K562 (cell line): Measurements from ENCODE around the gene NFE2. TPM values are rescaled to one million over a fixed set of nuclear protein-coding genes. Genes with fewer than 3 reads are reported as not detected.

ENCODE experiments used
- ARID4B ChIP-seq: sonication (generic); formaldehyde crosslinking; IDR thresholded peaks from 2 replicates; pipeline ENCODE4 v1.8.0; 2022; ENCODE audit warnings: mild to moderate bottlenecking, missing genetic modification reagents
- ATF7 ChIP-seq: fragments of 450-650 bp; IDR thresholded peaks from 2 replicates; pipeline ENCODE4 v1.7.1; 2014; ENCODE audit warnings: mild to moderate bottlenecking, moderate library complexity
- COPS2 ChIP-seq: fragments of 450-650 bp; conservative IDR thresholded peaks from 2 replicates; pipeline ENCODE4 v1.6.1; 2016; ENCODE audit warnings: mild to moderate bottlenecking, moderate library complexity
- E2F1 ChIP-seq: sonication (generic); formaldehyde crosslinking; IDR thresholded peaks from 2 replicates; pipeline ENCODE4 v1.8.1; 2023; ENCODE audit warnings: mild to moderate bottlenecking, missing genetic modification reagents, moderate library complexity
- ETV6 ChIP-seq, 3 experiments: fragments of 150-350 bp in 1 of 3; sonication (generic) in 1 of 3; formaldehyde crosslinking in 1 of 3; IDR thresholded peaks; 2 replicates each; pipeline versions ENCODE4 v1.6.1 to v1.8.0; 2014 to 2022; ENCODE audit warnings: borderline replicate concordance in 2 of 3, low read depth in 2 of 3, antibody characterized with exemption in 1 of 3, low read length in 1 of 3, mild to moderate bottlenecking in 1 of 3, missing genetic modification reagents in 1 of 3
- HDAC8 ChIP-seq: fragments of 450-650 bp; IDR thresholded peaks from 2 replicates; pipeline ENCODE4 v1.6.1; 2016; ENCODE audit warnings: mild to moderate bottlenecking, missing genetic modification characterization, moderate library complexity, missing compliant biosample characterization
- HIVEP1 ChIP-seq: fragments of 250-450 bp; sonication (Bioruptor Pico); IDR thresholded peaks from 2 replicates; pipeline ENCODE4 v1.4.0; 2020; ENCODE audit warnings: mild to moderate bottlenecking
- KDM5B ChIP-seq: fragments of 200-600 bp; sonication (generic); IDR thresholded peaks from 2 replicates; pipeline ENCODE4 v1.6.1; 2012; ENCODE audit warnings: low read depth, mild to moderate bottlenecking, moderate library complexity, low read length, control low read depth, inconsistent platforms; ENCODE audit not compliant: insufficient replicate concordance
- L3MBTL2 ChIP-seq: fragments of 450-650 bp; IDR thresholded peaks from 2 replicates; pipeline ENCODE4 v1.6.1; 2016; ENCODE audit warnings: mild to moderate bottlenecking, moderate library complexity
- LARP7 ChIP-seq: fragments of 450-650 bp; IDR thresholded peaks from 2 replicates; pipeline ENCODE4 v1.6.1; 2016
- NFATC3 ChIP-seq: fragments of 450-650 bp; IDR thresholded peaks from 2 replicates; pipeline ENCODE4 v1.6.1; 2017; ENCODE audit warnings: mild to moderate bottlenecking
- POLR3A ChIP-seq: IDR thresholded peaks from 2 replicates; pipeline ENCODE4 v1.6.1; 2011; ENCODE audit warnings: borderline replicate concordance, mild to moderate bottlenecking, moderate library complexity; ENCODE audit not compliant: insufficient read length, insufficient read depth; ENCODE audit errors: extremely low read depth
- RUNX1 ChIP-seq: sonication (generic); IDR thresholded peaks from 2 replicates; pipeline ENCODE4 v1.6.1; 2016; ENCODE audit warnings: antibody characterized with exemption, low read depth
- SMAD4 ChIP-seq: fragments of 250-450 bp; sonication (Bioruptor Pico); conservative IDR thresholded peaks from 2 replicates; pipeline ENCODE4 v1.8.0; 2021; ENCODE audit warnings: inconsistent platforms, mild to moderate bottlenecking, moderate library complexity
- SMARCC2 ChIP-seq: fragments of 450-650 bp; IDR thresholded peaks from 2 replicates; pipeline ENCODE4 v1.6.1; 2017; ENCODE audit warnings: antibody characterized with exemption, moderate library complexity, mild to moderate bottlenecking, low read depth
- TEAD2 ChIP-seq: fragments of 450-650 bp; IDR thresholded peaks from 2 replicates; pipeline ENCODE4 v1.6.1; 2016; ENCODE audit warnings: missing genetic modification characterization, control low read depth, missing compliant biosample characterization
- ZNF830 ChIP-seq: fragments of 250-450 bp; sonication (Bioruptor Pico); IDR thresholded peaks from 2 replicates; pipeline ENCODE4 v1.5.0; 2021; ENCODE audit warnings: mild to moderate bottlenecking
- polyA plus RNA-seq, 8 experiments: library from polyadenylated mRNA; depleted of rRNA in 4 of 8; stranded (reverse) in 5 of 8; unstranded in 3 of 8; fragments of >200 nt; fragmentation: Nextera tagmentation in 2 of 8; fragmentation: Illumina TruSeq in 1 of 8; extraction: Ambion mirVana in 2 of 8; extraction: Trizol in 1 of 8; gene quantifications; 2 replicates each; pipeline versions ENCODE4 v1.2.1 to v1.2.3, GENCODE V29; 2011 to 2014; ENCODE audit warnings: inconsistent platforms in 1 of 8, missing spikeins in 1 of 8
- total RNA-seq, 7 experiments: library from RNA; depleted of rRNA in 6 of 7; stranded (reverse); fragments of >200 nt in 6 of 7; fragmentation: Illumina TruSeq in 2 of 7; extraction: Trizol in 2 of 7; gene quantifications; 2 replicates each; pipeline versions ENCODE4 v1.2.1 to v1.2.3, GENCODE V29; 2011 to 2021; ENCODE audit warnings: low replicate concordance in 1 of 7
- TF ChIP-seq, protein P1 (sequence below): fragments of 250-450 bp; sonication (Bioruptor Pico); IDR thresholded peaks from 2 replicates; pipeline ENCODE4 v1.4.0; 2020; ENCODE audit warnings: mild to moderate bottlenecking, moderate library complexity, borderline replicate concordance

NFE2 gene
- total and polyA plus RNA-seq, 9 of the 15 experiments (the other 6 are each of a cell fraction or from before 2014, with no cell fraction given), result 12.3 to 282 (median 208) TPM

- peak; percentile 9; the same call in 1 of the 2 replicates for TF ChIP-seq L3MBTL2
- TF ChIP-seq E2F1 (CRISPR knock-in tag), result no peak
- 0 out of 2 replicates have a peak, but pooled peaks have one; percentile 62 for TF ChIP-seq HIVEP1 (CRISPR knock-in tag)
- peak; percentile 74 for TF ChIP-seq ARID4B
- no peak for TF ChIP-seq COPS2
- TF ChIP-seq ATF7, result peak; percentile 48; the same call in 1 of the 2 replicates
- no peak; the same call in 1 of the 2 replicates for TF ChIP-seq LARP7
- TF ChIP-seq ETV6 (IDR thresholded peaks at IDR 0.05; ENCODE audit: borderline replicate concordance in 1 of 2, low read depth in 2 of 2, low read length in 1 of 2), result no peak
- no peak; the same call in 1 of the 2 replicates for TF ChIP-seq ETV6 (CRISPR knock-in tag; IDR thresholded peaks at IDR 0.05; ENCODE audit: borderline replicate concordance)
- no peak for TF ChIP-seq NFATC3
- TF ChIP-seq ZNF830 (CRISPR knock-in tag), result no peak
- TF ChIP-seq HDAC8, result no peak
- TF ChIP-seq, protein P1, sequence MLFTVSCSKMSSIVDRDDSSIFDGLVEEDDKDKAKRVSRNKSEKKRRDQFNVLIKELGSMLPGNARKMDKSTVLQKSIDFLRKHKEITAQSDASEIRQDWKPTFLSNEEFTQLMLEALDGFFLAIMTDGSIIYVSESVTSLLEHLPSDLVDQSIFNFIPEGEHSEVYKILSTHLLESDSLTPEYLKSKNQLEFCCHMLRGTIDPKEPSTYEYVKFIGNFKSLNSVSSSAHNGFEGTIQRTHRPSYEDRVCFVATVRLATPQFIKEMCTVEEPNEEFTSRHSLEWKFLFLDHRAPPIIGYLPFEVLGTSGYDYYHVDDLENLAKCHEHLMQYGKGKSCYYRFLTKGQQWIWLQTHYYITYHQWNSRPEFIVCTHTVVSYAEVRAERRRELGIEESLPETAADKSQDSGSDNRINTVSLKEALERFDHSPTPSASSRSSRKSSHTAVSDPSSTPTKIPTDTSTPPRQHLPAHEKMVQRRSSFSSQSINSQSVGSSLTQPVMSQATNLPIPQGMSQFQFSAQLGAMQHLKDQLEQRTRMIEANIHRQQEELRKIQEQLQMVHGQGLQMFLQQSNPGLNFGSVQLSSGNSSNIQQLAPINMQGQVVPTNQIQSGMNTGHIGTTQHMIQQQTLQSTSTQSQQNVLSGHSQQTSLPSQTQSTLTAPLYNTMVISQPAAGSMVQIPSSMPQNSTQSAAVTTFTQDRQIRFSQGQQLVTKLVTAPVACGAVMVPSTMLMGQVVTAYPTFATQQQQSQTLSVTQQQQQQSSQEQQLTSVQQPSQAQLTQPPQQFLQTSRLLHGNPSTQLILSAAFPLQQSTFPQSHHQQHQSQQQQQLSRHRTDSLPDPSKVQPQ (CRISPR knock-in tag), result no peak; the same call in 1 of the 2 replicates
- TF ChIP-seq KDM5B, result peak; percentile 95
- no peak; the same call in 1 of the 2 replicates for TF ChIP-seq SMAD4
- no peak for TF ChIP-seq RUNX1
- TF ChIP-seq SMARCC2, result no peak
- TF ChIP-seq TEAD2 (tag), result no peak
- no peak for TF ChIP-seq POLR3A
Observed at GRCh38 chr12:54324617-54325441, 24.0 kb upstream of the NFE2 start, which contains the start of gene COPZ1 (continued).
